Left lung (tissue), 10 donors: ENCODE data around the gene PAK2. TPM values are rescaled to one million over a fixed set of nuclear protein-coding genes. Genes with fewer than 3 reads are reported as not detected.

ENCODE experiments used
- ATAC-seq: fragments of 200-7000 bp; cut with Tn5 transposase; one replicate; pipeline ENCODE4 v1.9.1; 2020; ENCODE audit warnings: moderate library complexity
- DNase-seq, 4 donors: peaks; one replicate each; pipeline ENCODE4 v3.0.0-alpha.2; 2013 to 2020
- H3K27ac ChIP-seq, 2 donors: fragments of 200-600 bp; sonication (generic) in 1 of 2; one replicate each; pipeline versions ENCODE4 v1.5.0 to v1.8.0; 2020 to 2021
- H3K27me3 ChIP-seq, 2 donors: fragments of 200-600 bp; sonication (generic) in 1 of 2; one replicate each; pipeline versions ENCODE4 v1.5.0 to v1.8.0; 2020 to 2021
- H3K36me3 ChIP-seq, 2 donors: fragments of 200-600 bp; sonication (generic) in 1 of 2; one replicate each; pipeline versions ENCODE4 v1.5.0 to v1.8.0; 2020 to 2021
- H3K4me1 ChIP-seq, 2 donors: fragments of 200-600 bp; one replicate each; pipeline ENCODE4 v1.8.0; 2021
- H3K4me3 ChIP-seq, 2 donors: fragments of 200-600 bp; sonication (generic) in 1 of 2; one replicate each; pipeline versions ENCODE4 v1.5.0 to v1.8.0; 2020 to 2021; ENCODE audit warnings: mild to moderate bottlenecking in 1 of 2
- H3K9me3 ChIP-seq, 2 donors: fragments of 200-600 bp; sonication (generic) in 1 of 2; one replicate each; pipeline versions ENCODE4 v1.5.0 to v1.8.0; 2020 to 2021
- intact Hi-C, 2 donors: fragments of 100-400 bp; cut with DNase I; formaldehyde crosslinking; loops; one replicate each; pipeline versions ENCODE4 v1.11.2 to v1.14.2; 2022
- polyA plus RNA-seq, 6 donors: library from polyadenylated mRNA; unstranded; fragments of 120-200 nt; gene quantifications; one replicate each; pipeline ENCODE4 v1.2.1, GENCODE V29; 2013; ENCODE audit not compliant: insufficient read length in 6 of 6
- total RNA-seq, 2 donors: library from RNA; stranded (reverse); fragmentation: NEBNext Ultra II Directional; extraction: Animal tissue kit (Norgen Biotek cat#: 25700); gene quantifications; one replicate each; pipeline ENCODE4 v1.2.1, GENCODE V29; 2021
- TF ChIP-seq, protein P1 (sequence below), 2 donors: fragments of 200-600 bp; sonication (generic) in 1 of 2; IDR thresholded peaks; one replicate each; pipeline versions ENCODE4 v1.5.0 to v1.8.0; 2021; ENCODE audit warnings: antibody characterized with exemption in 2 of 2
- donor health status: DM: no; HTN: yes; CAD: no.
- donor health status: DM: no; HTN: no; CAD: no.

The PAK2 gene
- total and polyA plus RNA-seq, 8 donors: 62.8 to 87.1 (median 76.9) TPM

DNA sequence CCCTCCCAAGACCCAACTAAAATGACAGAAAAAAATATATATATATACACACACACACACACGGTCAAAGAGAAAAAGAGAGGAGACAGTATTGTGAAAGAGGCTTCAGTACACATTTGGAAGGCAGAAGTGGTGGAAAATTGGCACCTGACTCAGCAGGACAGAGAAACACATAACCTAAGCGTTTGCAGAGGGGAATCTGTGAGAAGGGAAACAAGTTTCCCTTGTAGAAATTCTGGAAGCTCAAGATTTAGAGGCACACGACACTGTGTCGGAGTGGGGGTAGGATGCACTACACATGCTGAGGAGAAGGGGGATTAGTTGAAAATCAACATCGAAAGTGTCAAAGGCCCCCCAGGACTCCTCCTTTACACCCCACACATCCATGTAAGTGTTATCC is 53.1 kb downstream of the PAK2 start:
- H3K27ac ChIP-seq: peak overlapping the region; percentile 48 to 74
- peaks cover 2 to 19% of the 10 kb centered on the region in 2 donors for H3K4me1 ChIP-seq

DNA sequence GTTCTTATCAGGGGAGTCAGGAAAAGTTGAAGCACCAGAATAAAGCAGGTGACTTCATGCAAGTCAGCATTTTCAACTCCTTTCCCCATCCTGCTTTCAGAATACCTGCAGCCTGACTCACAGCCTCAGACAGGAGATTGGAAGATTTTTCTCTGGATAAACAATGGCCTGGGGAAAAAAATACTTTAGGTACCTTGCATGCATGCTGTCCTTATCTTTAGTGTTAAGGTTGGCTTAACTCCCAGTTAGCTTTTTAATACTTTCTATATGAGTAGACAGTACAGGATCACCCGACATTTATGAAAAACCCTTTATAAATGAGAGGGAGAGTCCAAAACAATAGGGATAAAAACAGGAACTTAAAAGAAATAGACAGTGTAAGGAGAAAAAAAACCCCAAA is 53.6 kb downstream of the PAK2 start:
- DNase-seq (peak in 1 of 4 donors; percentile 13), ATAC-seq (peak; percentile 88)
- H3K27ac ChIP-seq: peak overlapping the region; percentile 48 to 74
- H3K36me3 ChIP-seq: peaks cover 0 to 12% of the 10 kb centered on the region in 2 donors
- TF ChIP-seq, protein P1, sequence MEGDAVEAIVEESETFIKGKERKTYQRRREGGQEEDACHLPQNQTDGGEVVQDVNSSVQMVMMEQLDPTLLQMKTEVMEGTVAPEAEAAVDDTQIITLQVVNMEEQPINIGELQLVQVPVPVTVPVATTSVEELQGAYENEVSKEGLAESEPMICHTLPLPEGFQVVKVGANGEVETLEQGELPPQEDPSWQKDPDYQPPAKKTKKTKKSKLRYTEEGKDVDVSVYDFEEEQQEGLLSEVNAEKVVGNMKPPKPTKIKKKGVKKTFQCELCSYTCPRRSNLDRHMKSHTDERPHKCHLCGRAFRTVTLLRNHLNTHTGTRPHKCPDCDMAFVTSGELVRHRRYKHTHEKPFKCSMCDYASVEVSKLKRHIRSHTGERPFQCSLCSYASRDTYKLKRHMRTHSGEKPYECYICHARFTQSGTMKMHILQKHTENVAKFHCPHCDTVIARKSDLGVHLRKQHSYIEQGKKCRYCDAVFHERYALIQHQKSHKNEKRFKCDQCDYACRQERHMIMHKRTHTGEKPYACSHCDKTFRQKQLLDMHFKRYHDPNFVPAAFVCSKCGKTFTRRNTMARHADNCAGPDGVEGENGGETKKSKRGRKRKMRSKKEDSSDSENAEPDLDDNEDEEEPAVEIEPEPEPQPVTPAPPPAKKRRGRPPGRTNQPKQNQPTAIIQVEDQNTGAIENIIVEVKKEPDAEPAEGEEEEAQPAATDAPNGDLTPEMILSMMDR (IDR thresholded peaks at IDR 0.05): no peak
- H3K4me1 ChIP-seq: peaks cover 2 to 19% of the 10 kb centered on the region in 2 donors
- intact Hi-C loops: no loop called here
- no peaks in the 10 kb centered on the region for H3K27me3 ChIP-seq
- H3K9me3 ChIP-seq: no peaks in the 10 kb centered on the region
- no peak overlapping the region for H3K4me3 ChIP-seq

More for the DNA sequence above, 53.1 kb downstream of the PAK2 start:
- DNase-seq (peak in 1 of 4 donors; percentile 34), ATAC-seq (peak; percentile 73)
- H3K4me3 ChIP-seq: no peak overlapping the region
- TF ChIP-seq, protein P1 (IDR thresholded peaks at IDR 0.05): no peak
- no peaks in the 10 kb centered on the region for H3K27me3 ChIP-seq
- no peaks in the 10 kb centered on the region for H3K9me3 ChIP-seq
- intact Hi-C loops: no loop called here
- peaks cover 0 to 12% of the 10 kb centered on the region in 2 donors for H3K36me3 ChIP-seq

DNA sequence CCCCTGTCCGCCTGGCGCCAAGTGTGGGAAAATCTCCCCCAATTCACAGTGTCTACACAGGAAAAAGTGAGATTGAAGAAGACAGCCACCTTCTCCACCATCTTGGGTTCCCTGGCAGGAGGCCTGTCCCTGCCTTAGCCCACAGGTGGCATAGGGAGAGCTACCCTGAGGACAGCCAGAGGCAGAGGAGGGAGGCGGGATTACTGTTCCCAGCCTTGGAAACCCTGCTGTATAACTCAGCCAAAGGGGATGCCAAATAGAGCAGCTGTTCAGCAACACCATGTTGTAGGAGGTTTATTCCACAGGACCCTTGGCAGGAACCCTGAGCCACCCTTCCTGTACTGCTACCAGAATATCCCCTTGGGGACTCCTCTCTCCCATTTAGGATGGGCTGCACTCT is 54.8 kb downstream of the PAK2 start:
- ATAC-seq (no peak), DNase-seq (no peak)
- Histone ChIP-seq H3K4me3 (no peak overlapping the region), H3K27me3 (no peaks in the 10 kb centered on the region), H3K27ac (no peak overlapping the region), H3K9me3 (no peaks in the 10 kb centered on the region), H3K4me1 (peaks cover 2 to 19% of the 10 kb centered on the region in 2 donors), H3K36me3 (peaks cover 0 to 16% of the 10 kb centered on the region in 2 donors)
- intact Hi-C loops: no loop called here
- TF ChIP-seq, protein P1 (IDR thresholded peaks at IDR 0.05): no peak

DNA sequence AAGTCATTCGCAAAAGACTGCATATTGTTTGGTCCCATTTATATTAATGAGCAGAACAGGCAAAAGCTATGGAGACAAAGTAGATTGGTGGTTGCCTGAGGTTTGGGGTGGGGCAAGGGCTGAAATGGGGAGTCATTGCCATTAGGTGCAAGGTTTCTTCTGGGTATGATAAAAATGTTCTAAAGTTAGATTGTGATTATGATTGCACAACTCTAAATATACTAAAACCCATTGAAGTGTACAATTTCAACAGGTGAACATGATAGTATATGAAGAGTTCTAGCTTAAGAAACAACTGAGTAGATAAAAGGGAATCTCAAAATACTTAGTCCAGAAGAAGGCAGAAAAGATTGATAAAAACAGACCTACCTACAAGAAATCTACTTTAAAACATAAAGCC is 56.7 kb downstream of the PAK2 start:
- Histone ChIP-seq H3K27me3 (no peaks in the 10 kb centered on the region), H3K9me3 (no peaks in the 10 kb centered on the region), H3K36me3 (peaks cover 0 to 13% of the 10 kb centered on the region in 2 donors), H3K4me1 (peaks cover 2 to 19% of the 10 kb centered on the region in 2 donors), H3K27ac (no peak overlapping the region), H3K4me3 (no peak overlapping the region)
- intact Hi-C loops: no loop called here
- ATAC-seq (no peak), DNase-seq (no peak)
- TF ChIP-seq, protein P1 (IDR thresholded peaks at IDR 0.05): no peak

DNA sequence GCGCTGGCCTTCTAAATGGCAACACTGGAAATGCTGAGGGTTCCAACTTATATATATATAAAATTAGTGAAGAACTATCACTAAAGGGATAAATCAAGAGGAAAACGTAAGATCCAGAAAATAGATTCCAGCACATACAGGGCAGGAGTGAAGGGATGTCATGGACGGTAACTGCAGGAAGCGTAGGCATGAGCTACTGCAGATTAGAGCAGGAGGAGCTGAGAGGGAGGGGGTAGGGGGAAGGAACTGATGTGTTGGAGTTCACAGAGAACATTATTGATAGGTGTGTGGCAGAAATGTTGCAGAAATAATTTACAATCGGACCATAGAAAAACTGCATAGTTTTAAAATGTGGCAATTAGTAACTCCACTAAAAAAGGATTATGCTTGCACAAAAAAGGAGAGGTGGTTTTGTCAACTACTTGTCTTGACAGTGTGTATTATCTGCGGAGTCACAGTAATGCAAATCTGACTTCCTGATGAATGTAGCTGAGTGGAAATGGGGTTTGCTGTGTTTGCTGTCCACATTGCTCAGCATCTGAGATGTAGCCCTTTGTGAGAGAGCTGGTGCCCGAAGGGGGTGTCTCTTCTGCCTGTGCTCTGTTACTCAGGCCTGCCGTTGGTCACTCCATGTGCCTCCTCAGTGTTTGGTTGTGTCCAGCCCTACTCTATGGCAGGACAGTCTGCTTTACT is 61.2 kb downstream of the PAK2 start:
- DNase-seq: no peak
- Histone ChIP-seq H3K4me1 (no peaks in the 10 kb centered on the region), H3K36me3 (peaks cover 0 to 49% of the 10 kb centered on the region in 2 donors), H3K9me3 (no peaks in the 10 kb centered on the region), H3K4me3 (no peak overlapping the region), H3K27ac (no peak overlapping the region), H3K27me3 (no peaks in the 10 kb centered on the region)
- TF ChIP-seq, protein P1 (IDR thresholded peaks at IDR 0.05): no peak
- ATAC-seq: no peak
- intact Hi-C loops: no loop called here
